KG1 (cell line): ENCODE results near the gene CHRD.

Source experiments
- DNase-seq: peaks from one replicate; lab custom pipeline; 2025; lab: John Stamatoyannopoulos, UW

CHRD gene

GRCh38 chr3:184382326-184383032 lies 2.6 kb downstream of the CHRD start:
- DNase-seq, result no peak

- DNase-seq, result no peak
Observed at GRCh38 chr3:184383033-184383740, 3.3 kb downstream of the CHRD start.

DNA sequence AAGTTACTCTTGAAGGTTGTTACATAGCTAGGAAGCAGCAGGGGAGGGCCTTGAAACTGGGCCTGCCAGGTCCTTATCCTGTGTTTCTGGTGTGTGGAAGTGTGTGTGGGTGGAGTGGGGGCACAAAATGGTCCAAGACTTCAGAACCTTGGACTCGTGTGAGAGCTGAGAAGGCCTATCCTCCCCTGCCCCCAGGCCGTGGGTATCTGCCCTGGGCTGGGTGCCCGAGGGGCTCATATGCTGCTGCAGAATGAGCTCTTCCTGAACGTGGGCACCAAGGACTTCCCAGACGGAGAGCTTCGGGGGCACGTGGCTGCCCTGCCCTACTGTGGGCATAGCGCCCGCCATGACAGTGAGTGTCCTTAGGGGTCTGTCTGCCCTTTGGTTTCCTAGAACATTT lies 4.5 kb downstream of the CHRD start:
- DNase-seq, result no peak

DNA sequence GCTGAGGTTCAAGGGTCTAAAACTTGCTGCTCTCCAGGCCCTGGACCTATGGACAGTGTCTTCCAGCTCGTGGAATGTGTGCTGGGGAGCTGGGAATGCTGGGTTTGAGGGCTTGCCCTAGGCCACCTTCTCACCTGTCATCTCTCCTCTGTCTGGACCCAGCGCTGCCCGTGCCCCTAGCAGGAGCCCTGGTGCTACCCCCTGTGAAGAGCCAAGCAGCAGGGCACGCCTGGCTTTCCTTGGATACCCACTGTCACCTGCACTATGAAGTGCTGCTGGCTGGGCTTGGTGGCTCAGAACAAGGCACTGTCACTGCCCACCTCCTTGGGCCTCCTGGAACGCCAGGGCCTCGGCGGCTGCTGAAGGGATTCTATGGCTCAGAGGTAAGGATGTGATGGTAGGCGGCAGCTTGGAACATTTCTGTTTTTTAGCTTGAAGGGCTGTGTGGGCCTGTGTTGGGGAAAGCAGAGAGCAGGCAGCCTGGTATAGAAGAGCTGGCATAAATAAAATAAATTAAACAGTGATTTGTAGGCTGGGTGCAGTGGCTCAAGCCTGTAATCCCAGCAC lies 5.1 kb downstream of the CHRD start:
- DNase-seq, result no peak

DNA sequence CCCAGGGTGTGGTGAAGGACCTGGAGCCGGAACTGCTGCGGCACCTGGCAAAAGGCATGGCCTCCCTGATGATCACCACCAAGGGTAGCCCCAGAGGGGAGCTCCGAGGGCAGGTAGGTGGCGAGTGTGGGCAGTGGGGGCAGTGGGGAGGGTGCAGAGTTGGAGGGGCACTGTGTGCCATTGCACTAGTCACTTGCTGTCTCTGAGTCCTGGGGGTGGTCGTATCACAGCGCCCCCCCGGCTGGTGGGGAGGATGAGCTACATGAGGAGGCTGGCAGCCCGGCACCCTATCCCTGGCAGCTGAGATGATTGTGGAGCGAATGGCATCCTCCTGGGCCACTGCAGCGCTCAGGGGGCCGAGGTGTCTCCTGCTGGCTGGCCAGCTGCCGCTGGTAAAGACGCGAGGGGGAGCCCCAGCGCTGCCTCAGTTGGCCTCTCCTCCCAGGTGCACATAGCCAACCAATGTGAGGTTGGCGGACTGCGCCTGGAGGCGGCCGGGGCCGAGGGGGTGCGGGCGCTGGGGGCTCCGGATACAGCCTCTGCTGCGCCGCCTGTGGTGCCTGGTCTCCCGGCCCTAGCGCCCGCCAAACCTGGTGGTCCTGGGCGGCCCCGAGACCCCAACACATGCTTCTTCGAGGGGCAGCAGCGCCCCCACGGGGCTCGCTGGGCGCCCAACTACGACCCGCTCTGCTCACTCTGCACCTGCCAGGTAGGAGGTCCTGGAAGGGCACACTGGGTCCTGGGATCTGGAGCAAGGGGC lies 6.4 kb downstream of the CHRD start:
- DNase-seq, result no peak

- DNase-seq, result no peak
Observed at GRCh38 chr3:184387174-184387714, 7.4 kb downstream of the CHRD start.

GRCh38 chr3:184388164-184388935 lies 8.5 kb downstream of the CHRD start:
- no peak for DNase-seq

GRCh38 chr3:184388936-184389230 lies 9.0 kb downstream of the CHRD start:
- no peak for DNase-seq

- DNase-seq, result no peak
Observed at GRCh38 chr3:184389384-184389783, 9.5 kb downstream of the CHRD start.

DNA sequence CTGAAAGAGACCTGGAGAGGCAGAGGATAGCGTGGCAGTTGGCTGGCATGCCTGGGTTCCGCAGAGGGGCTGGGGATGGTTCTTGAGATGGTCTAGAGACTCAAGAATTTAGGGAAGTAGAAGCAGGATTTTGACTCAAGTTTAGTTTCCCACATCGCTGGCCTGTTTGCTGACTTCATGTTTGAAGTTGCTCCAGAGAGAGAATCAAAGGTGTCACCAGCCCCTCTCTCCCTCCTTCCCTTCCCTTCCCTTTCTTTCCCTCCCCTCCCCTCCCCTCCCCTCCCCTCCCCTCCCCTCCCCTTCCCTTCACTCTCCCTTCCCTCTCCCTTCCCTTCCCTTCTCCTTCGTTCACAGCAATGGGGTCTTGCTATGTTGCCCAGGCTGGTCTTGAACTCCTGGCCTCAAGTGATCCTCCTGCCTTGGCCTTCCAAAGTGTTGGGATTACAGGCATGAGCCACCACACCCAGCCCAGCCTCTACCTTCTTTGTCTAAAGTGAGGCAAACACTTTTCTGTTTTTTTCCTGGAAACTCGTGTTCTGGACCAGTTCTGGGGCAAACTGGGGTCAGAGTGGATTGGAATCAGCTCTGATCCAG lies 10.2 kb downstream of the CHRD start:
- DNase-seq, result no peak

GRCh38 chr3:184391266-184391665 lies 11.4 kb downstream of the CHRD start:
- no peak for DNase-seq

DNA sequence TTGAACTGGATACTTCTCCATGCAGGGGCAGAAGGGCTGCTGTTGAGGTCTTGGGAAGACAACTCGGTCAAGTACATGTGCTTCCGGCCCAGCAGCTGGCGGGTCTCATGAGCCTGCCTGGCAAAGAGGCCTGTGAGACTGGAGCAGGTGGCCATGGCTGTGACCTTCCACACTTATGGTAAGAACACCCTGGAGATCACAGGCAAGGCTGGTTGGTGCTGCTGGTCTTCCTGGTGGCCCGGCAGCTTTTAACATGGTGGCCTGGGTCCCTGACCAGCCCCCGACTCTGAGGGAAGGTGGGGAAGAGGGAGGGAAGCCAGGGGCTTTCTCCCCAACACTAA lies 15.4 kb downstream of the CHRD start:
- DNase-seq, result no peak

GRCh38 chr3:184399410-184399809 lies 19.6 kb downstream of the CHRD start:
- DNase-seq, result no peak

DNA sequence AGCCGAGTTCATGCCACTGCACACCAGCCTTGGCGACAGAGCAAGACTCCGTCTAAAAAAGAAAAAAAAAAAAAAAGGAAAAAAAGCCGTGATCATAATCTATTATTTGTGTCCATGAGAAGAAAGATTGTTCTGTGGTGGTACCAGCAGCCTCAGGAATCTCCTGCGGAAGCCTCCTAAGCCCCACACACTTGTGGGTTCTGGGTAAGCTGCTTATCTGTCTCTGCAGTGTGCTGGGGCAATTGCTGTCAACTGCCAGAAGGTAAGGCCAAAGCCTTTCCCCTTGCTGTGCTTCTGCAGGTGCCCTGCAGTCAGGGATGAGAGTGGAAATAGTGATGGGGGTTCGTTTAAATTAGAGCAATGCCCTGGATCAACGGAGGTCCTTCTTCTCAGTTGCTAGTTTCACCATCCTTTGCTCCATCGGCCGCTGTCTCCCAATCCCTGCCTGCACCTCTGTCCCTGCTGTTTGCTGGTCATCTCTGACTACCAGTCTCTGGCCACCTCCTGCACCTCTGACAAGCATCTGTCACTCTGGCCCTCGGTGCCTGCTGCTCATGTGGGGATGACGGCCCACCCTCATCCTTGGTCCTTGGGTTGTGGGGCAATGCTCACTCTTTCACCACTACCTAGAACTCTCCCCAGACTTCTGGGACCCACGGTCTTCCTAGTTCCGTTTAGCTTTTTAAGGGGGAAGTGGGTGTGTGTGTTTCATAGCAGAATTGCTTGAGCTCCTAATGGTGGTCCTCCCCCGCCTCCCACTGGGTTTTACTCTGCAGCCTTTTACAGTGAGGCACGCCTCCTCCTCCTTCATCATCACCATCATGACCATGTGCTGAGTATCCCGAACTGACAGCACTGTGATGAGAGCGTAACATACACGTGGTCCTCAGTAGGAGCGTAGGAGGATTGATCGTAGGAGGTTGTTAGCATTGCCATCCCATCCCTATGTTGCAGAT lies 25.5 kb downstream of the CHRD start:
- DNase-seq, result no peak

- no peak for DNase-seq
Observed at GRCh38 chr3:184409331-184409926, 29.6 kb downstream of the CHRD start.

GRCh38 chr3:184409946-184410500 lies 30.2 kb downstream of the CHRD start:
- DNase-seq, result no peak

DNA sequence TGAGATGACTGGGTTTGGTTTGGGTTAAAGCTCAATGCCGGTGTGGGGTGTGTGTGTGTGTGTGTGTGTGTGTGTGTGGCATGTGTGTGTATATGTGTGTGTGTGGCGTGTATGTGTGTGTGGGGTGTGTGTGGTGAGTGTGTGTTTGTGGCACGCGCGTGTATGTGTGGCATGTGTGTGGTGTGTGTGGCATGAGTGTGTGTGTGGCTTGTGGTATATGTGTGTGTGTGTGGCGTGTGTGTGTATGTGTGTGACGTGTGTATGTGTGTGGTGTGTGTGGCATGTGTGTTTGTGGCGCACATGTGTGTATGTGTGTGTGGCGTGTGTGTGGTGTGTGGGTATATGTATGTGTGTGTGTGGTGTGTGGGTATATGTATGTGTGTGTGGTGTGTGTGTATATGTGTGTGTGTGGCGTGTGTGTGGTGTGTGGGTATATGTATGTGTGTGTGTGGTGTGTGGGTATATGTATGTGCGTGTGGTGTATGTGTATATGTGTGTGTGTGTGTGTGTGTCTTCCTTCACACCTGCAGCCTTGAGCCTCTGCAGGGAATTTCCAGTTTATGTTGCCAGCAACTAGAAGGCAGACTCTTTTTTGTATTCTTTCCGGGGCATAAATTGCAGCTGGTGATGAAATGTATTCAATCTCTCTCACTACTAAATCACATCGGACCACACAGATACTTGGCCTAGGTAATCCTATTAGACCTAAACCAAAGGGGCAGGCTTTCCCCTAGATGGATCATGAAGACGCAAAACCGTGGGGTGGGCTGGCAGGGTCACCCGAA lies 34.8 kb downstream of the CHRD start:
- DNase-seq, result no peak

- no peak for DNase-seq
Observed at GRCh38 chr3:184415203-184415490, 35.3 kb downstream of the CHRD start.
